ENCODE results near the gene RFESD. TPM values are rescaled to one million over a fixed set of nuclear protein-coding genes. Genes with fewer than 3 reads are reported as not detected.
A peak's percentile ranks its signal among the peaks of the same experiment; 100 is the strongest.

The RFESD gene
- polyA plus RNA-seq, 4 donors = 0.27 to 3.4 (median 1.4) TPM; not detected in 1

- H3K4me1 ChIP-seq (ENCODE audit: control insufficient read depth in 3 of 3, insufficient read depth in 2 of 3, low read depth in 1 of 3, low read length in 2 of 3) = no peaks in the 10 kb centered on the region
- peaks cover 0 to 19% of the 10 kb centered on the region in 2 donors for H3K9me3 ChIP-seq (ENCODE audit: control insufficient read depth in 2 of 2, insufficient read depth in 1 of 2, low read depth in 1 of 2, low read length in 1 of 2)
- peaks cover 0 to 1% (median 0%) of the 10 kb centered on the region in 3 donors for H3K27me3 ChIP-seq (ENCODE audit: control insufficient read depth in 3 of 3, insufficient read depth in 3 of 3, low read length in 3 of 3)
- FAIRE-seq (no peak), DNase-seq (no peak)
- no peak overlapping the region for H3K4me3 ChIP-seq (ENCODE audit: low read depth in 1 of 3, low read length in 3 of 3)
- H3K36me3 ChIP-seq (ENCODE audit: control insufficient read depth in 3 of 3, insufficient read depth in 2 of 3, low read depth in 1 of 3, low read length in 3 of 3) = peaks cover 0 to 2% (median 0%) of the 10 kb centered on the region in 3 donors
- WGBS, 3 donors = 87 to 94% (median 91%) methylated on average over 1 of the region's 1 CpG
- H3K27ac ChIP-seq (ENCODE audit: low read depth in 1 of 3, low read length in 2 of 3) = no peak overlapping the region
These were observed 33.1 kb upstream of the RFESD start for GRCh38 chr5:95613514-95613913.

GRCh38 chr5:95615164-95615467 is 31.5 kb upstream of the RFESD start:
- Histone ChIP-seq H3K36me3 (ENCODE audit: control insufficient read depth in 3 of 3, insufficient read depth in 2 of 3, low read depth in 1 of 3, low read length in 3 of 3) (peaks cover 0 to 2% (median 0%) of the 10 kb centered on the region in 3 donors), H3K4me1 (ENCODE audit: control insufficient read depth in 3 of 3, insufficient read depth in 2 of 3, low read depth in 1 of 3, low read length in 2 of 3) (peaks cover 0 to 6% (median 0%) of the 10 kb centered on the region in 3 donors), H3K27ac (ENCODE audit: low read depth in 1 of 3, low read length in 2 of 3) (no peak overlapping the region), H3K4me3 (ENCODE audit: low read depth in 1 of 3, low read length in 3 of 3) (no peak overlapping the region), H3K9me3 (ENCODE audit: control insufficient read depth in 2 of 2, insufficient read depth in 1 of 2, low read depth in 1 of 2, low read length in 1 of 2) (peaks cover 0 to 19% of the 10 kb centered on the region in 2 donors), H3K27me3 (ENCODE audit: control insufficient read depth in 3 of 3, insufficient read depth in 3 of 3, low read length in 3 of 3) (peaks cover 0 to 17% (median 0%) of the 10 kb centered on the region in 3 donors)
- WGBS, 3 donors = 71 to 86% (median 73%) methylated on average over 1 of the region's 1 CpG
- no peak for DNase-seq
- no peak for FAIRE-seq

DNA sequence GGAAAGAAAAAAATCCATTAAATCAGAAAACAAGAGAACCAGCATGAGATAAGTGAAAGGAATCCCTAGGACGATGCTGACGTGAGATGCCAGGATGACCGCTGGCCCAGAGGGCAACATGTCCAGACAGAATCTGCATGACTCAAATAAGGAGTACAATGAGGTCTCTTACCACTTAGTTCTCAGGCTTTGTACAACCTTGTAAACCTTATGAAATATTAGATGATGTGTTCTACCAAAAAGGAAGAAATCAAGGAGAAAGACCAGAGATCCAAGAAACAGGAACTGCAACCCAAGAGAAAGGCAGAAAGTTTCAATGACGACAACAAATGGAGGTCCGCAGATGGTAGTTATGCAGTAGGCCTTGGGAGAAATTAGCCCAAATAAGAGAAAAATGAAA is 29.5 kb upstream of the RFESD start:
- no peak for DNase-seq
- WGBS, 3 donors = 86 to 98% (median 98%) methylated on average over 5 of the region's 5 CpGs
- Histone ChIP-seq H3K36me3 (ENCODE audit: control insufficient read depth in 3 of 3, insufficient read depth in 2 of 3, low read depth in 1 of 3, low read length in 3 of 3) (peaks cover 0 to 2% (median 0%) of the 10 kb centered on the region in 3 donors), H3K27me3 (ENCODE audit: control insufficient read depth in 3 of 3, insufficient read depth in 3 of 3, low read length in 3 of 3) (peaks cover 0 to 19% (median 0%) of the 10 kb centered on the region in 3 donors), H3K4me1 (ENCODE audit: control insufficient read depth in 3 of 3, insufficient read depth in 2 of 3, low read depth in 1 of 3, low read length in 2 of 3) (peaks cover 0 to 11% (median 2%) of the 10 kb centered on the region in 3 donors), H3K27ac (ENCODE audit: low read depth in 1 of 3, low read length in 2 of 3) (no peak overlapping the region), H3K4me3 (ENCODE audit: low read depth in 1 of 3, low read length in 3 of 3) (no peak overlapping the region), H3K9me3 (ENCODE audit: control insufficient read depth in 2 of 2, insufficient read depth in 1 of 2, low read depth in 1 of 2, low read length in 1 of 2) (peaks cover 0 to 19% of the 10 kb centered on the region in 2 donors)
- FAIRE-seq = no peak

GRCh38 chr5:95619096-95619495 is 27.5 kb upstream of the RFESD start:
- no peaks in the 10 kb centered on the region for H3K36me3 ChIP-seq (ENCODE audit: control insufficient read depth in 3 of 3, insufficient read depth in 2 of 3, low read depth in 1 of 3, low read length in 3 of 3)
- peak overlapping the region in 1 of 3 donors; percentile 53 for H3K4me3 ChIP-seq (ENCODE audit: low read depth in 1 of 3, low read length in 3 of 3)
- peaks cover 0 to 19% (median 0%) of the 10 kb centered on the region in 3 donors for H3K27me3 ChIP-seq (ENCODE audit: control insufficient read depth in 3 of 3, insufficient read depth in 3 of 3, low read length in 3 of 3)
- H3K27ac ChIP-seq (ENCODE audit: low read depth in 1 of 3, low read length in 2 of 3) = no peak overlapping the region
- no peak for FAIRE-seq
- WGBS, 3 donors = 43 to 82% (median 60%) methylated on average over 4 of the region's 4 CpGs
- H3K9me3 ChIP-seq (ENCODE audit: control insufficient read depth in 2 of 2, insufficient read depth in 1 of 2, low read depth in 1 of 2, low read length in 1 of 2) = peaks cover 0 to 6% of the 10 kb centered on the region in 2 donors
- H3K4me1 ChIP-seq (ENCODE audit: control insufficient read depth in 3 of 3, insufficient read depth in 2 of 3, low read depth in 1 of 3, low read length in 2 of 3) = peaks cover 0 to 11% (median 2%) of the 10 kb centered on the region in 3 donors
- DNase-seq = no peak

GRCh38 chr5:95619514-95620029 is 27.0 kb upstream of the RFESD start:
- peaks cover 0 to 11% (median 2%) of the 10 kb centered on the region in 3 donors for H3K4me1 ChIP-seq (ENCODE audit: control insufficient read depth in 3 of 3, insufficient read depth in 2 of 3, low read depth in 1 of 3, low read length in 2 of 3)
- peaks cover 0 to under 1% of the 10 kb centered on the region in 2 donors for H3K9me3 ChIP-seq (ENCODE audit: control insufficient read depth in 2 of 2, insufficient read depth in 1 of 2, low read depth in 1 of 2, low read length in 1 of 2)
- no peaks in the 10 kb centered on the region for H3K36me3 ChIP-seq (ENCODE audit: control insufficient read depth in 3 of 3, insufficient read depth in 2 of 3, low read depth in 1 of 3, low read length in 3 of 3)
- peak overlapping the region; percentile 40 to 59 (median 53) for H3K4me3 ChIP-seq (ENCODE audit: low read depth in 1 of 3, low read length in 3 of 3)
- peaks cover 0 to 19% (median 0%) of the 10 kb centered on the region in 3 donors for H3K27me3 ChIP-seq (ENCODE audit: control insufficient read depth in 3 of 3, insufficient read depth in 3 of 3, low read length in 3 of 3)
- DNase-seq (no peak), FAIRE-seq (no peak)
- WGBS, 3 donors = 8 to 12% (median 9%) methylated on average over 19 of the region's 19 CpGs
- no peak overlapping the region for H3K27ac ChIP-seq (ENCODE audit: low read depth in 1 of 3, low read length in 2 of 3)

DNA sequence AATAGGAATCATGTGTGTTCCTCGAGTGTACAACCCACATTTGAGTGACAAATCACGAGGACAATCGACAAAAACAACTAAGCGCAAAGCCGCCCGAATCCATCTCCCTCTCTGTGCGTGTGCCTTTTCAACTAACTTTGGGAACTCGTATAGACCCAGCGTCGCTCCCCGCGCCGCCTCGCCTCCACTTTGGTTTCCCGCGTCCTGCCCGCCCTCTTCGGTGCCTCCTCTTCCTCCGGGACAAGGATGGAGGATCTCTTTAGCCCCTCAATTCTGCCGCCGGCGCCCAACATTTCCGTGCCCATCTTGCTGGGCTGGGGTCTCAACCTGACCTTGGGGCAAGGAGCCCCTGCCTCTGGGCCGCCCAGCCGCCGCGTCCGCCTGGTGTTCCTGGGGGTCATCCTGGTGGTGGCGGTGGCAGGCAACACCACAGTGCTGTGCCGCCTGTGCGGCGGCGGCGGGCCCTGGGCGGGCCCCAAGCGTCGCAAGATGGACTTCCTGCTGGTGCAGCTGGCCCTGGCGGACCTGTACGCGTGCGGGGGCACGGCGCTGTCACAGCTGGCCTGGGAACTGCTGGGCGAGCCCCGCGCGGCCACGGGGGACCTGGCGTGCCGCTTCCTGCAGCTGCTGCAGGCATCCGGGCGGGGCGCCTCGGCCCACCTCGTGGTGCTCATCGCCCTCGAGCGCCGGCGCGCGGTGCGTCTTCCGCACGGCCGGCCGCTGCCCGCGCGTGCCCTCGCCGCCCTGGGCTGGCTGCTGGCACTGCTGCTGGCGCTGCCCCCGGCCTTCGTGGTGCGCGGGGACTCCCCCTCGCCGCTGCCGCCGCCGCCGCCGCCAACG is 26.3 kb upstream of the RFESD start, which contains the start of gene GPR150:
GPR150 (plus strand) TSS at position 58 of the 840 bp plus-strand sequence; CDS start at position 247, 189 bp downstream.
- no peaks in the 10 kb centered on the region for H3K36me3 ChIP-seq (ENCODE audit: control insufficient read depth in 3 of 3, insufficient read depth in 2 of 3, low read depth in 1 of 3, low read length in 3 of 3)
- peaks cover 0 to 19% (median 0%) of the 10 kb centered on the region in 3 donors for H3K27me3 ChIP-seq (ENCODE audit: control insufficient read depth in 3 of 3, insufficient read depth in 3 of 3, low read length in 3 of 3)
- 0 to 3% (median 1%) methylated on average over 56 to 85 of the region's 85 CpGs for WGBS, 3 donors
- DNase-seq (peak; percentile 22 to 86), FAIRE-seq (no peak)
- H3K4me3 ChIP-seq (ENCODE audit: low read depth in 1 of 3, low read length in 3 of 3) = peak within 1 kb of the TSS; percentile 53 to 59 (median 54)
- peak within 1 kb of the TSS in 1 of 3 donors; percentile 5 for H3K27ac ChIP-seq (ENCODE audit: low read depth in 1 of 3, low read length in 2 of 3)
- peaks cover 0 to 11% (median 2%) of the 10 kb centered on the region in 3 donors for H3K4me1 ChIP-seq (ENCODE audit: control insufficient read depth in 3 of 3, insufficient read depth in 2 of 3, low read depth in 1 of 3, low read length in 2 of 3)
- H3K9me3 ChIP-seq (ENCODE audit: control insufficient read depth in 2 of 2, insufficient read depth in 1 of 2, low read depth in 1 of 2, low read length in 1 of 2) = no peaks in the 10 kb centered on the region

GRCh38 chr5:95620870-95621838 is 25.4 kb upstream of the RFESD start:
- no peak for FAIRE-seq
- WGBS, 3 donors = 4 to 7% (median 6%) methylated on average over 50 to 92 of the region's 92 CpGs

More at GRCh38 chr5:95620870-95621838, 25.4 kb upstream of the RFESD start:
- Histone ChIP-seq H3K9me3 (ENCODE audit: control insufficient read depth in 2 of 2, insufficient read depth in 1 of 2, low read depth in 1 of 2, low read length in 1 of 2) (no peaks in the 10 kb centered on the region), H3K27ac (ENCODE audit: low read depth in 1 of 3, low read length in 2 of 3) (peak overlapping the region in 1 of 3 donors; percentile 5), H3K27me3 (ENCODE audit: control insufficient read depth in 3 of 3, insufficient read depth in 3 of 3, low read length in 3 of 3) (peaks cover 0 to 19% (median 0%) of the 10 kb centered on the region in 3 donors), H3K36me3 (ENCODE audit: control insufficient read depth in 3 of 3, insufficient read depth in 2 of 3, low read depth in 1 of 3, low read length in 3 of 3) (no peaks in the 10 kb centered on the region), H3K4me1 (ENCODE audit: control insufficient read depth in 3 of 3, insufficient read depth in 2 of 3, low read depth in 1 of 3, low read length in 2 of 3) (peaks cover 0 to 11% (median 2%) of the 10 kb centered on the region in 3 donors), H3K4me3 (ENCODE audit: low read depth in 1 of 3, low read length in 3 of 3) (peak overlapping the region; percentile 23 to 59 (median 54))
- DNase-seq = peak in 1 of 2 donors; percentile 82
